Measurements from ENCODE around the gene R3HDM2.

Gene R3HDM2

GRCh38 chr12:57467212-57467874 is 36.5 kb upstream of the R3HDM2 start:
- TF ChIP-seq CTCF (conservative IDR thresholded peaks at IDR 0.05; ENCODE audit: low read depth, low read length): no peak
- H3K4me3 ChIP-seq (ENCODE audit: low read depth, low read length): no peak overlapping the region
- no peak for DNase-seq (ENCODE audit: low read depth)

GRCh38 chr12:57465747-57466505 is 35.1 kb upstream of the R3HDM2 start:
- TF ChIP-seq CTCF (conservative IDR thresholded peaks at IDR 0.05; ENCODE audit: low read depth, low read length): no peak
- no peak for DNase-seq (ENCODE audit: low read depth)
- H3K4me3 ChIP-seq (ENCODE audit: low read depth, low read length): no peak overlapping the region

DNA sequence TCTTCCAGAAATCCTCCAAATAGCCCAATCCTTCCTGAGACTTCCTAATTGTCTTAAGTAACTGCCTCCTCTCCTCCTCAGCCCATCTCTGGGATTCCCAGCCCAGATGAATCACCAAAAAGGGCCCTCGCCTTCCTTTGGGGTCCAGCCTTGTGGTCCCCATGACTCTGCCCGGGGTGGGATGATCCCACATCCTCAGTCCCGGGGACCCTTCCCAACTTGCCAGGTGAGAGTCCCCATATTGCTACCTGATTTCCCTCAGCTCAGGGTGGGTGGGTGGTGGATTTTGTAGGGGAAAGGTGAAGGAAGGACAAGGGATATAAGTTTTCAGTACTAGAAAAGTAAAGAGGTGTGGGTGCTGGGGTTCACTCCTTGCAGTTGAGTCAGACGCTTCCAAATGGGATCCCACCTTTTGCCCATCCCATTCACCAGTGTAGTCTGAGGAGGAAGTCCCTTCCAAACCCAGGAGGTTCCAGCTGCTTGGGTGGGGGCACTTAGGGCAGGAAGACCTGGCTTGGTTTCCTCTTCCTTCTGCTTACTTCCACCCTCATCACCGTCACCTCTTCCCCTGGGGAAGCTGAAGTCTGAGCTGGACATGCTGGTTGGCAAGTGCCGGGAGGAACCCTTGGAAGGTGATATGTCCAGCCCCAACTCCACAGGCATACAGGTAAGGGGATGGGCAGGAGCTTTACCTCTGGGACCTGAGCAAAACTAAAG is 34.3 kb upstream of the R3HDM2 start:
- TF ChIP-seq CTCF (conservative IDR thresholded peaks at IDR 0.05; ENCODE audit: low read depth, low read length): no peak
- no peak for DNase-seq (ENCODE audit: low read depth)
- H3K4me3 ChIP-seq (ENCODE audit: low read depth, low read length): no peak overlapping the region

DNA sequence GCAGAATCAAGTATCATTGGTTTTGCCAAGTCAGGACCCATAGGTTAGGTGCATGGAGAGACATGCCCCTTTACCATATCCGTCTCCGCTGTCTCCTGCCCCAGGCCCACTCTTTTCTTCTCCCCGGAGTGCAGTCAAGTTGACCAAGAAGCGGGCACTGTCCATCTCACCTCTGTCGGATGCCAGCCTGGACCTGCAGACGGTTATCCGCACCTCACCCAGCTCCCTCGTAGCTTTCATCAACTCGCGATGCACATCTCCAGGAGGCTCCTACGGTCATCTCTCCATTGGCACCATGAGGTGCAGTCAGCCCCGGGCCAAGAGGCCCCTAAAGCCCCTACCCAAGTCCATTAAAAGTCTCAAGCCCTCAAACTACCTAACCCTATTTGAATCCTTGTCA is 33.7 kb upstream of the R3HDM2 start:
- no peak overlapping the region for H3K4me3 ChIP-seq (ENCODE audit: low read depth, low read length)
- no peak for TF ChIP-seq CTCF (conservative IDR thresholded peaks at IDR 0.05; ENCODE audit: low read depth, low read length)
- DNase-seq (ENCODE audit: low read depth): no peak

GRCh38 chr12:57462912-57463253 is 32.0 kb upstream of the R3HDM2 start:
- H3K4me3 ChIP-seq (ENCODE audit: low read depth, low read length): no peak overlapping the region
- DNase-seq (ENCODE audit: low read depth): no peak
- TF ChIP-seq CTCF (conservative IDR thresholded peaks at IDR 0.05; ENCODE audit: low read depth, low read length): no peak

DNA sequence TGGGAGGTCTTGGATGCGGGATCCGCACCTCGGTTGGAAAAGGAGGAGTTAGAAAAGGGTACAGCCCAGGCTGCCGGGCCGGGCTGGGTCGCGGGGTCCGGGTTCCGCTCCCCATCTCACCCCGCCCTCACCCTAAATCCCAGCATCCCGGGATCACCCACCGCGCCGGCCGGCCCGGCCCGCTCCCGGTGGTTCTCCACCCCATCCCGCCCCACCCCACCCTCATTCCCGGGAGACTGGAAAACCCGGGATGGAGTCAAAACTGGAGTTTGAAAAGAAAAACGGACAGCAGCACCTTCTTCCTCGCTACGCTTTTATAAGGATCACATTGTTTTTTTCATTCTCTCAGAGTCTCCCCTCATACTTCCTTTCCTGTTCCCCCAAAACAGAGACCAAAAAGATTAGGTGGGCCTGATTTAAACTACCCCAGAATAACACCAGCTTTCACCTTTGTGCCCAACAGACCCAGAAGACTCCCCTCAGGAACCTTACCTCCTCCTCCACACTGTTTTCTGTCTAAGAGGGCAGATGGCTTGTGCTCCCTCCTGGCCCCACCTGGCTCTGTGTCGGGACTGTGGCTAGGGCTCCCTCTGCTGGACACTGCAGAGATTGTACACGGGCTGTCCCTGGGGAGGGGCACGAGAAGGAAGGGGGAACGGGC is 31.5 kb upstream of the R3HDM2 start:
- TF ChIP-seq CTCF (conservative IDR thresholded peaks at IDR 0.05; ENCODE audit: low read depth, low read length): peak; percentile 96
- peak overlapping the region; percentile 65 for H3K4me3 ChIP-seq (ENCODE audit: low read depth, low read length)
- DNase-seq (ENCODE audit: low read depth): peak; percentile 89

Data from choroid plexus epithelial cell (primary cell).